VCaP (cell line): ENCODE measurements around the gene TRPT1.
A peak's percentile ranks its signal among the peaks of the same experiment; 100 is the strongest.

Source experiments
- H3K27ac ChIP-seq: fragments of 450-650 bp; 2 replicates; pipeline ENCODE4 v1.5.1; 2017
- CTCF ChIP-seq: fragments of 450-650 bp; conservative IDR thresholded peaks from 2 replicates; pipeline ENCODE4 v1.5.1; 2017; ENCODE audit warnings: mild to moderate bottlenecking, moderate library complexity

The TRPT1 gene

DNA sequence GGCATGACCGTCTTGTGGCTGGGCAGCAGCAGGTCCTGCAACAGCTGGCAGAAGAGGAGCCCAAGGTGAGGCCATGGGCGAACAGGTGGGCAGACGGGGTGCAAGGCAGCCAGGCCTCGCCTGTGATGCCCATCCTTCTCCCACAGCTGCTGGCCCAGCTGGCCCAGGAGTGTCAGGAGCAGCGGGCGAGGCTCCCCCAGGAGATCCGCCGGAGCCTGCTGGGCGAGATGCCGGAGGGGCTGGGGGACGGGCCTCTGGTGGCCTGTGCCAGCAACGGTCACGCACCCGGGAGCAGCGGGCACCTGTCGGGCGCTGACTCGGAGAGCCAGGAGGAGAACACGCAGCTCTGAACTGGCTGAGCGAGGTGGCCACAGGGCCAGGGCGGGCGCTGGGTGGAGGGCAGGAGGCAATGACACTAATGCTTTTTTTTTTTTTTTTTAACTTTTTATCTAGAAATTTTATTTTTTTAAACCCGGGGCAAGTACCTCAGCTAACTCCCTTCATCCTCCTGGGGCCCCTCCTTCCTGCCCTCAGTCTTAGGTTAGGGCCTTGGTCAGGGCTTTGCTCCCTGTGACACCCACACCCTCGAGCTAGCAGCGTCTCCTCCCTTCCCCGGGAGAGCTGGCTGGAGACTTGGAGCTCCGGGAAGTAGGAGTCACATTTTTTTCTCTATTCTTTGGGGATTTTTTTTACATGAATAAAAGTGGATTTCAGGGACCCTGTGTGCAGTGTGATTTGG lies 41.4 kb upstream of the TRPT1 start:
- no peak for TF ChIP-seq CTCF
- H3K27ac ChIP-seq, result peak overlapping the region; percentile 100

DNA sequence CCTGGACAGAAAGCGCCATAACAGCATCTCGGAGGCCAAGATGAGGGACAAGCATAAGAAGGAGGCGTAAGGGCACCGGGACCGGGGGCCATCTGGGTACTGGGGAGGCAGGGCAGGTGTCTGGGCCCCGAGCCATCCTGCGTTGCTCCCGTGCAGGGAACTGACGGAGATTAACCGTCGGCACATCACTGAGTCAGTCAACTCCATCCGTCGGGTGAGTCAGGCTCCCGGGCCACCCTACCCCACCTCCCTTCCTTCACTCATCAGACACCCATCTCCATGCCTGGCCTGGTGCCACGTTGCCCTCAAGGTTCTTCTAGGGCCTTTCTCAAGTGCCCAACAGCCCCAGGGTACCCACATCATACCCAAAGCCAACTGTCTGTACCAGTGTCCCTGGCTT lies 40.4 kb upstream of the TRPT1 start:
- H3K27ac ChIP-seq, result peak overlapping the region; percentile 100
- TF ChIP-seq CTCF, result no peak

DNA sequence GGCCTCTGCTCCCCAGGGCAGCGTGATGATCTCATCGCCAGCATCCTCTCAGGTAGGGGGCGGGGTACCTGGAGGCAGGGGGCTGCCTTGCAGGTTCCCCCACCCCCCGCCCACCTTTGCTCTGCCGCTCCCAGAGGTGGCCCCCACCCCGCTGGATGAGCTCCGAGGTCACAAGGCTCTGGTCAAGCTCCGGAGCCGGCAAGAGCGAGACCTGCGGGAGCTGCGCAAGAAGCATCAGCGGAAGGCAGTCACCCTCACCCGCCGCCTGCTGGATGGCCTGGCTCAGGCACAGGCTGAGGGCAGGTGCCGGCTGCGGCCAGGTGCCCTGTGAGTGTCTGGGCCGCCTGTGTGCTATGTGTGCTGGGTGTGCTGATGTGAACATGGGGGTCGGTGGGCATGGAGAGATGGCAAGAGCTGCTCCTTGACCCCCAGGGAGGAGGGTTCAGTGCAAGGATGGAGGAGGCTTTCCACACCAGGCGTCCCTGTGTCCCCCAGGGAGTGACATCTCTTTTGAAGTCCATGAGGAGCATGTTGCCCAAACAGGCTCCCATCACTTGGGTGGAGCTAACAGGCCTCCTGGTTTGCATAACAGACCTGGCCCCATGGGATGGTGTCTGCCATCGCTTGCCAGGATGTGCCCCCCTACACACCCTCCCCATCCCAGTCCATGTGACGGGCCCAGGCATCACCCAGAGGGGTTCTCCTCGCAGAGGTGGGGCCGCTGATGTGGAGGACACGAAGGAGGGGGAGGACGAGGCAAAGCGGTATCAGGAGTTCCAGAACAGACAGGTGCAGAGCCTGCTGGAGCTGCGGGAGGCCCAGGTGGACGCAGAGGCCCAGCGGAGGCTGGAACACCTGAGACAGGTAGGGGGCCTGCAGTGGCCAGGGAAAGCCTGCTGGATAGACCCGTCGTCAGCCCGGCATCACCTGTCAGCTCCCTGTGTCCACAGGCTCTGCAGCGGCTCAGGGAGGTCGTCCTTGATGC lies 39.5 kb upstream of the TRPT1 start:
- no peak for TF ChIP-seq CTCF
- peak overlapping the region; percentile 100 for H3K27ac ChIP-seq

DNA sequence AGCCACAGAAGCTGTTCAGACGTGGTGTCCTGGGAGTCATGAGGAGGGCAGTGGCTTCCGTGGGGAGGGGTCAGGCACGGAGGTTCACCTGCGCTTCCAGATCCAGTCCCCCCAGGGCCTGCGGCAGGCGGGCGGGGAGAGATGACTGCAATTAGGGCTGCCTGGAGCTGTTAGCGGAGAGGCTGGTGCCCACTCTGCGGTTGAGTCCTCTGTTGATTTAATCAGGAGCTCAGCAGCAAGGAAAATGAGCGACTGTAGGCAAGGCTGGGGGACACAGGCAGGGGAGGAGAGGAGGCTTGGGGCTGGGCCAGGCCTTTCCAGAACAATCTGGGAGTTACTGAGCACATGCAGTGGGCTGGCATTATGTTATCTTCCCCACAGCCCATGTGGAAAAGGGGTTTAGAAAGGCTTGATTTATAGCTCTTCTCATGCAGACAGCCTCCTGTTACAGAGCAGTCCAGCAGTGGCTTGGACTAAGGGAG lies 38.4 kb upstream of the TRPT1 start:
- no peak for TF ChIP-seq CTCF

GRCh38 chr11:64263947-64264317 lies 37.9 kb upstream of the TRPT1 start:
- TF ChIP-seq CTCF, result no peak
- peak overlapping the region; percentile 100; the same call in 1 of the 2 replicates for H3K27ac ChIP-seq

More for the DNA sequence above, 38.4 kb upstream of the TRPT1 start:
- peak overlapping the region; percentile 100 for H3K27ac ChIP-seq

- peak; percentile 56 for TF ChIP-seq CTCF
- peak overlapping the region; percentile 100; the same call in 1 of the 2 replicates for H3K27ac ChIP-seq
Measured at GRCh38 chr11:64263021-64263946, 37.3 kb upstream of the TRPT1 start.
